NCI-H82 (cell line): ENCODE measurements around the gene ZCCHC10.
"Not testable (repeated sequence)": the region's sequence is repeated elsewhere in the genome, so short reads cannot be mapped to it uniquely, and the experiment has no call there.

Source experiments
- DNase-seq: peaks from one replicate; lab custom pipeline; 2025; lab: John Stamatoyannopoulos, UW

The ZCCHC10 gene

DNA sequence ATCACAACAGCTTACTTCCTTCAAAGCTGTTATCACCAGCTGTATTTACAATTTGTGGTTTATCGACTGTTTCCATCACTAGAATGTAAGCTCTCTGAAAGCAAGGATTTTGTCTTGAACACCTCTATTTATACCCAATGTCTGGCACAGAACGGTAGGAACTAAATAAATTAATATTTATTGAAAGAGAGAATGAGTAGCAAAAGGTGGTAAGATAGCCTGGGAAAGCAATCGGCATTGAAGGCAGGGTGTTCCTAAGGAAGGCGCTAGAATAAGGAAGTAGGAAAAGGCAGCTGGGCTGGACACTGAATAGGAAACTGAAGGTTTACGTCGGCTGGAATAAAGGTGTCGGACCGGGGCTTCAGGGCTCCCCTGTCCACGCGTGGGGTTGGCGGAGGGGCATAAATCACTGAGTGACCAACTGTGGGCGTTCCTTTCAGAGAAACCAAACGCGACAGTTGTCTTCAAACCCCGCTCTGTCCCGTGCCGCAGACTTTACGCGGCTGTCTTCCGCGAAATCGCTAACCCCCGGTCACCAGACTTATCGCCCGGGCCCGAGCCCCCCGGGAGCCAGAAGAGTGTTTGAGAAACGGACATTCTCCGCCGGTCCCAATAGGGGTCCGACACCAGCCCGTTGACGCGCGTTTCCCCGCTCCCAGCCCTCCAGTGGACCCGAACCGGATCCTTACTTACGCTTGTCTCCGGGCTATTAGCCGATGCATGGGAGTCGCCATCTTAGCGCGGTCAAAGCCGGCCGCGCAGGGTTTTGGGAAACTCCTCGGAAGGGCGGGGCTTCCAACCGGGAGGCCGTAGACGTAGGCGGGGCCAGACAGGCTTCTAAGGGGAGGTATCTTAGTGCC lies at the start of gene ZCCHC10:
TSS of gene ZCCHC10 (minus strand) at position 746 of the 860 bp plus-strand sequence. CDS start at position 734, 12 bp downstream.
- peak; percentile 98 for DNase-seq

DNA sequence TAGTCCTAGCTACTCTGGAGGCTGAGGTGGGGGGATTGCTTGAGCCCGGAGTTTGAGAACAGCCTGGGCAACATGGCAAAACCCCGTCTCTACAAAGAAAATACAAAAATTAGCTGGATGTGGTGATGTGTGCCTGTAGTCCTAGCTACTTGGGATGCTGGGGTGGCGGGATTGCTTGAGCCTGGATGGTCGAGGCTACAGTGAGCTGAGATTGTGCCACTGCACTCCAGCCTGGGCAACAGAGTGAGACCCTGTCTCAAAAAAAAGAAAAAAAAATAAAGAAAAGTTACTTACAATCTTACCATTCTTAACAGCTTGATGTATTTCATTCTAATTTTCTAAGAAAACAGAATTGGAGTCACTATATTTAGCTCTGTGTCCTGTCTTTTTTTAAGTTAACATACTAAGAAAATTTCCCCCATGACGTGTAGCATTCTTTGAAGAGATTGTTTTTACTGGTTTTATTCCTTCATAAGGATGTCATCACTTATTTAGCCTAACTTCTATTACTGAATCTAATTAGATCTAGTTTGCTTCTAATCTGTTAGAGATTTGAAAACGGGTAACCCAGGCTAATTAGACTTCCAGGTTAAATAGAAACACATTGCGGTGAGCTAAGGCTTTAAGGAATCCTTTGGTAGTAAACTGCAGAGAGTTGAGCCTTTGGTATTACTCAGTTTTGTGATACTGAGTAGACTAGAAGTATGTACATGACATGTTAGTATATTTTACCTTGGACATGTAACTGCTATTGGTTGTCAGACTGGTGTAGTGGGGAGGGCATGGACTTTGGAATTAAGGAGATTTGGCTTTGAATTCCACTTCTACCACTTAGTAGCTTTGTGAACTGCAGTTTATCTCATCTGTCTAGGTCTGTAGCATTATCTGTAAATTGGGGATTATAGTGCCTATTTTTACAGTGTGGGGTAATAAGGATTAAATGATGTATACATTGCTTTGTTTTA lies 49.5 kb upstream of the ZCCHC10 start:
- DNase-seq, result peak; percentile 91

DNA sequence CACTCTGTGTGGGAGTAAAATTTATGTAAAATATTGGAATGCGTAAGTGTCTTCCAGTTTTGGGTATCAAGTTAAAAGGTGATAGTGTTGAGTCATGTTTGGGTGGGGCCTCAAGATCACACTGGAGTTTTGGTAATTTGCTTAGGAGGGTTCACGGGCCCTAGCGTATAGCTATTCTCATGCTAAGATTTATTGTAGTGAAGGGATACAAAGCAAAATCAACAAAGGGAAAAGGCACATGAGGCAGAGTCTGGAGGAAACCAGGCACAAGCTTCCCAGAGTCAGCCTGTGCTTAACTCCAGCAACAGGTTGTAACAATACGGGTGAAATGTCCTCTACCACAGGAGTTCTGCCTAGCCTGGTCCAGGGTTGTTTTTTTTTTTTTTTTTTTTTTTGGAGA lies 45.7 kb upstream of the ZCCHC10 start:
- no peak for DNase-seq

DNA sequence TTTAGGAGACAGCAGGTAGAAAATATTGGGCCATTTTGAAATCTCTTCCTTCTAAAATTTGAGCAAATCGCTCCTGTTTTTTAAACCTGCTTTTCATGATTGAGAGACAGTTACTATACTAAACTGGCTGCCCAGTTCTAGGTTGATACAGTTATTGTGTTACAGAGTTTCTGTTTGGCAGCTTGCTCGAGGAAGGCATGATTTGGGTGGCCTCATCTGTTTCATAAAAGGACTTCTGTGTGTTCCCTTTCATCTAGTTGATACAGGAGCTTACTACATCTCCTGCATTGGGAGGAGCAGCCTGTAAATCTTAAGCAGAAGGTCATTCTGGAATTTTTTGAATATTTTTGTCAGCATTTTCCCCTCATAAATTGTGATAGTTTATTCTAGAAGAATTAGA lies 39.7 kb upstream of the ZCCHC10 start:
- DNase-seq, result no peak

DNA sequence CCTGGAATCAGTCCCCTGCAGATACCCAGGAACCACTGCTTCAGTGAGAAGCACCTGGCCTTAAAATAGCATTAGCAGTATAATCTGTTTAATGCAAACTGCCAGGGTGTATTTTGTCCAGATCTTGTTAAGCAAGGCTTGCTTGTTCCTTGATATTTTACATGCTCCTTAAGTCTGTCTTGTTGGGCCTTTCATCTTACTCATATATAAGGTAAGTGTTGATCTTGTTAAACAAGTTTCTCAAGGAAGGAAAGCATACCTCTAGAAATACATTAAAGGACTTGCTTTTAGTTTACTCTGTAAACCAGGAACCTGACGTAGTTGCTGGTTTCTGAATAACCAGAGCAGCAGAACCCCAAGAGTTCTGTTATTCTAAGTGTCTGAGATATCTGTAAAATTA lies 39.1 kb upstream of the ZCCHC10 start:
- peak; percentile 88 for DNase-seq

DNA sequence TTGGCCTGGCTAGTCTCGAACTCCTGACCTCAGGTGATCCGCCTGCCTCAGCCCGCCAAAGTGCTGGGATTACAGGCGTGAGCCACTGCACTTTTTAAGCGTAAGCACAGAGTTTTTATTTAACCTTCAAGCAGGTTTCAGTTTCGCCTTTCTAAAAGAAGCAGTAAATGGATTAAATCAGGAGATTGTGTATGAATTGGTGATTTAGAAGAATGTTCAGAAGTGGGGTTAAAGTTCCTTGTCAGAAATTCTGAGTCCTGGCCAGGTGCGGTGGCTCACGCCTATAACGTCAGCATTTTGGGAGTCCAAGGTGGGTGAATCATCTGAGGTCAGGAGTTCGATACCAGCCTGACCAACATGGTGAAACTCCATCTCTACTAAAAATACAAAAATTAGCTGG lies 37.6 kb upstream of the ZCCHC10 start:
- no peak for DNase-seq

DNA sequence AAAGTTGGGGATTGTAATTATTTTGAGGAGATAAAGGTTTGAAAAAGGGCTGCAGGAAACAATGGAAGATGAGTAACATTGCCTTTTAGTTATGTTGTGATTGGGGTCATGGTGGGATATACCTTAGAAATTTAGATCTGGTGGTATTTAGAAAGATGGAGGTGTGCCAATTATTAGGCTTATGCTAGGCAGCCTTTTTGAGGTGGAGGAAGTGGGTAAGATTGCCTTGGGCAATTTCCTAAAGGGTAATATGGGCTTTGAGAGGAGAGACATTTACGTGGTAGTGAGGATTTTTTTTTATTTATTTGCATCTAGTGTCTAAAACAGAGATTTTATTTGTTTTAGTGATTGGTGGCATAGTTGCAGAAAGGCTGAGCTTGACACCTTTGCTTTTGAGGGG lies 35.9 kb upstream of the ZCCHC10 start:
- DNase-seq, result no peak

DNA sequence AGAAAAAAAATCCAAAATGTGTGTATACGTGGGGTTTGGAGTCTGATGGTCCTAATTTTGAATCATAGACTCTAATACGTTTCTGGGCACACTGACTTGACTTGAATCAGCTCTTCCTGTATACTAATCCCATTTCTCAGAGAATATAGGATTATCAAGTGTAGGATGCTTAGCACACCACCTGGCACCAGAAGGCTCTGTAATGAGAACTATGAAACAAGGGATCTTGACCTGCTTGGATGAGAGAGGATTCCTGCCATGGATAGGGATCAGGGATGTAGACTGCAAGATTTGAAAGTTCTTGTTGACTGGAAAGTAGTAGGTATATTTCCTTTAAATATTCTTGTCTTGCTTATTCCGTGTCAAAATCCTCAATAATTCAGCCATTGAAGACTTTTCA lies 33.3 kb upstream of the ZCCHC10 start:
- peak; percentile 97 for DNase-seq

DNA sequence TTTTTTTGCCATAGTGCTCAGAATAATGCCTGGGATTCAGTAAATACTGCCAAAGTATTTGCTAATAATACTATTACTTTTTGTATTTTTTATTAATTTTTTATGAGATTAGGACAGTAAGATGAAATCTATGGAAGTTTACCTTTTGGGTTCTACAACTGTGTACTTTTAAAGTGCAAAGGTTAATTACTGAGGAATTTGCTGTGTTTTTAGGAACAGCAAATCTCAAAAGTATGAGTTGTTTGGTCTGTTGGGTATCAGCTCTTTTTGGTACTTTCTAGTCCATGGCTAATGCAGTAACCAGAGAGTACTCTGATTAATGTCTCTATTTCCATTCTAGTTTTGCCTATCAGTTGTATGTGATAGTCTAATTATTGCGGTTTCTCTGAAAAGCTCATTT lies 30.5 kb upstream of the ZCCHC10 start:
- DNase-seq, result no peak

DNA sequence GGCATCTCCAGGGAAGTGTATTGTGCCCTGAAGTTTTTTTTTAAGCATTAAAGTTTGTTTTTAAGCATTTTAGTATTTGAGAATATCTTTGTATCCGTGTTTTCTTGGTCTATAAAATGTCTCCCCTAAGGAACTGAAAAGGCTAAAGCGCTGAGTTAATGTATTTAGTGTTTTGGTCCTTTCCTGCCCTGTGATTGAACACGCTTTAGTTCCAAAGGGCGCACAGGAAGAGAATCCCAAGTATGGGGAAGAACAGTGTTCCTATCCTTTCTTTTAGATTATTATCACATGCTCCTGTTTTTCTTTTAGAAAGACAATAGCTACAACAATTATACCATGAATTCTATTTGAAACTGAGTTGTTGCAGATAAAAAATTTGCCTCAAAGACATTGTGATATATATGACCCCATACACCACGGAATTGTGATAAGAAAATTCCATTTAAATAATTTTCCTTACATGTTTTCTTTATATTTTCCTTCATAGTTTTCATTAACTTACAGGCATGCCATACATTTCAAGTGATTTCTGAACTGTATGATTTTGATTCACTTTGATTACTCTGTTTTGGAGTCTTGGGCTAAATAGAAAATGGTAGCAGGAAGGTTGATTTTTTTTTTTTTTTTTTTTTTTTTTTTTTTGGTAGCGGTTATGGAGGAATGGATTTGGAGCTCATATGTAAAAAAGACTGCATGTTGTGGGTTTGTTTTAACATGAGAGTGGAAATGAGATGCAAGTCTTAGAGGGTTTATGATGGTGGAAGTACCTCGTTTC lies 28.5 kb upstream of the ZCCHC10 start:
- DNase-seq, result no peak

DNA sequence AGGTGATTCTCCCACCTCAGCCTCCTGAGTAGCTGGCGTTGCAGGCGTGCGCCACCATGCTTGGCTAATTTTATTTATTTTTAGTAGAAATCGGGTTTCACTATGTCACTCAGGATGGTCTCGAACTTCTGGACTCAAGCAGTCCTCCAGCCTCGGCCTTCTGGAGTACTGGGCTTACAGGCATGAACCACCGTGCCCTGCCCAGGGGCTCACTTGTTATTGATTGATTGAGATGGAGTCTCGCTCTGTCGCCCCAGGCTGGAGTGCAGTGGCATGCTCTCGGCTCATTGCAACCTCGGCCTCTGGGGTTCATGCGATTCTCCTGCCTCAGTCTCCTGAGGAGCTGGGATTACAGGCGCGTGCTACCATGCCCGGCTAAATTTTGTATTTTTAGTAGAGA lies 27.1 kb upstream of the ZCCHC10 start:
- no peak for DNase-seq

DNA sequence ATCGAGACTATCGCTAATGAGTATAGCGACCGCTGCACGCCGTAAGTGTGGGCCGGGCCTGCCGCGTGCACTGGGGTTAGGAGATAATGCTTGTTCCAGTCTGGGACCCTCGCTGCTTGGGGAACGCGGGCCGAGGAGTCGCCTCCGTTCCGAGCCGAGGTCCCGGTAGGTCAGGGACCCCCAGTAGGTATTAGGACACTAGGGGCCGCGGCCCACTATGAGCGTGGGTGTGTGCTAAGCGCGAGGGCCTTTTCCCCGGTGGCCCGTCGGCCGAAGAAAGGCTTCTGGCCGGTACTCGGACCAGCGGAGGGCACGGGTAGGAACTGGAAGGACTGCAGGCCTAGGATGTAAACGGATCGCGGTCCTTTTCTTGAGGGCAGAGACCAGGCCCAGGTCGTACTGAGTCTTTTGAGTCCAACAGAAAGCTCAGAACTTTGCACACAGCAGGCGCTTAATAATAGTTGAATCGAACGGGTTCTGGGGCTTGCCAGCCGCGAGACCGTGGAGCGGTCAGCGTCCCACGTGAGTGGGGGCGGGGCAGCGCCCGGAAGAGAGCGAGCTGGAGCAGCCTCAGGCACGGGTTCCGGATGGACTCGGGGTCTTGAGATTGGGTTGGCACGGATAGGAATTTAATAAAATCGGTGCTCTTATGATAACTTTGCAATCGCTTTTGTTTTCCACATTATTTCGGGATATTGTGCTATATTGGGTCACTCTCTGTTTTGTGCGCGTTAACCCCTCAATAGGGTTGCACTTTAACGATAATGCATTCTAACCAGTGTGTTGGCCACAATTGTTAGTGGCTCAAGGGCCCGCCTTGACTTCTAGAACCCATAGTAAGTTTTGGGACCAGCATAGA lies 26.2 kb upstream of the ZCCHC10 start:
- DNase-seq, result peak; percentile 70

DNA sequence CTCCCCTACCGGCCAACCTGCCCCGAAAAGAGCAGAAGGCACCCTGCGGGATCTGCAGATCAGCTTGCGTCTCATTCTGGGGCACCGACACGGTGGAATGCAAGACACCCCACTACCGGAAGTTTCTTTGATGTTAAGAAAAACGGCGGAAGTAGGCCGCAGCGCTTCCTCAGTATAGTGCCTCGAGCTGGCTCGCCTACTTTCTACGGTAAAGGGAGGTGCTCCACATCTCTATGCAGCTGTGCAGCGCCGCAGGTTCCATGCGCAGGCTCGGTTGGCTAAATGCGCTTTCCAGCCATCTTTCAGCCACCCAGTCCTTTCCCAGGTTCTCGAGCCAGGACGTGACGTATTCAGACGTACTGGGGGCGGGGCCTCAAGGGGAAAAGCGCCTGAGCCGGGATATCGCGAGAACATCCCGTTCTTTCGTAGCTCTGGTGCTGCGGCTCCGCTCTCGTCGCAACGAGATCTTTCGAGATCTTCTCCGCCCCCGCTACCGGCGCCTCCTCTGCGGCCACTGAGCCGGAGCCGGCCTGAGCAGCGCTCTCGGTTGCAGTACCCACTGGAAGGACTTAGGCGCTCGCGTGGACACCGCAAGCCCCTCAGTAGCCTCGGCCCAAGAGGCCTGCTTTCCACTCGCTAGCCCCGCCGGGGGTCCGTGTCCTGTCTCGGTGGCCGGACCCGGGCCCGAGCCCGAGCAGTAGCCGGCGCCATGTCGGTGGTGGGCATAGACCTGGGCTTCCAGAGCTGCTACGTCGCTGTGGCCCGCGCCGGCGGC lies 25.4 kb upstream of the ZCCHC10 start, which contains the start of gene HSPA4:
TSS of gene HSPA4 (plus strand) at position 472 of the 775 bp plus-strand sequence. CDS start at position 710, 238 bp downstream.
- peak; percentile 98 for DNase-seq

DNA sequence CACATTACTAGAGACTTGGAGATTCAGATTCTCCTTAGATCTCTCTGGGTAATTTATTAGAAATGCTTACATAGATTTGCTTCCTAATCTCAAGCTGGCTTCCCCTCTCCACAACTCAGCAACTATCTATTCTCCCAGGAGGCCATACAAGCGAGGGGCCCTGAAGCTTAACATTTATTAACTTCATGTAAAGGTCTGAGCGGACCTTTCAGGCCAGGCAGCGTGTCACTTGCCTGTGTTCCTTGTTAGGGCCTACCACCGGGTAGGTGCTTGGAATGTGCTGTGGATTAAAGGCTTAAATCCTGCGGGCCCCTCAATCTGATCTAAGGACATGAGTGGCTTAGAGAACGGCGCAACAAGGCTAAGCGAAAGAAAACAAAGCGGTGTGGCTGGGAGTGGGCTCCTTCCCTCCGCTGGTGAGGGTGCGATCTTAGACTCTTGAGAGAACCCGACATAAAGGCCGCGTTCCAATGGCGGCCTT lies 24.8 kb upstream of the ZCCHC10 start:
- peak; percentile 95 for DNase-seq

DNA sequence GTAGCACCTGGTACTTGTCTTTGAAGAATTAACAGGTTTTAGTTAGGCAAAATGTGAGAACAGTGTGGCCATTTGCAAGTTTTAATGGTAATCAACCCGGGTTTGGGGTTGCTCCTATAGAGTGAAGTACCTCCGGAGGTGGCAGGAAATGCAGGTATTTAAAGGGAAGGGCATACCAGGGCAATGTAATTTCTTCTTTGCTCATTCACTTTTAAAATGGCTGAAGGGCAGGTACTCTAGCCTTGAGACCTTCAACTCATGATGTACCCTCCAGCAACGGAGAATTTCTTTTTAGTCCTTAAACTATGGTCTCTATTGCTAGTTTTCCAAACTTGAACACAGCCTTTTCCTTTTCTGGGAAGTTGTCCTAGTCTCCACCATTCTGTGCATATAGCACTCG lies 24.2 kb upstream of the ZCCHC10 start:
- DNase-seq, result peak; percentile 20

DNA sequence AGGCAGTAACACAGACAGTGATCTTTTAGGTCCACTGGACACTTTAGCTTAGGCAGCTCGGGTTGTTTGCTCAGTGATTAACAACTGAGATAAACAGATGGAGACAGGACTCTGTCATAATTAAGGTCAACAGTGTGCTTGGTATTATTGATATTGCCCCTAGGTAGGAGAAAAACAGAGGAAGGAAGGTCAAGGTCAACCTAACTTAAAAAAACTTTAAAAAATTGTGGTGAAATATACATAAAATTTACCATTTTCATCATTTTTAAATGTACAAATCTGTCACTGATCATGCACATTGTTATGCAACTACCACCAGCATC lies 23.3 kb upstream of the ZCCHC10 start:
- DNase-seq, result peak; percentile 77

DNA sequence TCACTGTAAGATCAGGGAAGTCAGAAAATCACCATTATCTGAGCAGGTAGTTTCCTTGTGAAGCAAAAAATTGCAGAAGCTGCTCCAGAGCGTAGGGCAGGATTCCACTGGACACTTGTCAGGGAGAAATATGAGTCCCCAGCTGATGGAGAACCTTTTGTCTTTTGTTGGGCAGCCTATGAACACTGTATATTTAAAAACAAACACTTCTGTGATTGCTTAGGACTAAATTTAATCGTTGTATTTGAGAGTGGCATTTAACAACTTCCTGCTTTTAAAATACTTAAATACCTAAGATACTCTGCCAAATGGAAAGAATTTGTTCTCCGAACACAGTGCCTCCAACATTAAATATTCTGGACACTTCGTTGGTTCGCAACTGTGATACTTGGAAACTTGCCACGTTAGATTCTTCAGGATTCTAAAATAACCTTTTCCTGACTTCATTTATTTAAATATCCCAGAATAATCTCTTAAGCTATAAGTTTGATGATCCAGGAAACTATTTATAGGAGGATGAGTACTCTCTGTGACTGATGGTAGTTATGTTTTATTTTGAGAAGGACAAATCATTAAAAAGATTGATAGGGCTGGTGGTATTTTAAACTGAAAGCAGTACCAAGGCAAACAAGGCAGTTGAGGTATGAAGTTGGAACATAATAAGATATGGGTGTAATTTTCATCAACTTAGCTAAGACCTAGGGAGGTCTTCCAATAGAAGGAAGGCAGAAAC lies 22.8 kb upstream of the ZCCHC10 start:
- no peak for DNase-seq

DNA sequence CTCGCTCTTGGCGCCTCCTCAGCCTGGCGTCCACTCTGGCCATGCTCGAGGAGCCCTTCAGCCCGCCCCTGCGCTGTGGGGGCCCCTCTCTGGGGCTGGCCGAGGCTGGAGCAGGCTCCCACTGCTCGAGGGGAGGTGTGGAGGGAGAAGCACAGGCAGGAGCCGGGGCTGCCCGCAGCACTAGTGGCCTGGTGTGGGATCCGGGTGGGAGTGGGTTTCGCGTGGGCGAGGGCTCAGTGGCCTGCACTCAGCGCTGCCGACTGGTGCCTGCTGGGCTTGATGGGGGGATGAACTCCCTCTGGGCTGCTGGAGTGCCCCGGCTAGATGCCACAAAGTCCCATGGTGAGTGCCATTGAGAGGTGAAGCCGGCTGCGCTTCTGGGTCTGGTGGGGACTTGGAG lies 21.1 kb upstream of the ZCCHC10 start:
- DNase-seq, result no peak

DNA sequence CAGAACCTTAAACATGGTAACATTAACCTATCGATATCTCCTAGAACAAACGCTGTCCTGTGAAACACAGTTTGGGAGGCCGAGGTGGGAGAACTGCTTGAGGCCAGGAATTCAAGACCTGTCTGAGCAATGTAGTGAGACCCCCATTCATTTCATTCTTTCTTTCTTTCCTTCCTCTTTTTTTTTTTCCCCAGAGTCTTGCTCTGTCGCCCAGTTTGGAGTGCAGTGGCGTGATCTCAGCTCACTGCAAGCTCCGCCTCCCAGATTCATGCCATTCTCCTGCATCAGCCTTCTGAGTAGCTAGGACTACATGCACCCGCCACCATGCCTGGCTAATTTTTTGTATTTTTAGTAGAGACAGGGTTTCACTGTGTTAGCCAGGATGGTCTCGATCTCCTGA lies 20.2 kb upstream of the ZCCHC10 start:
- not testable (repeated sequence) for DNase-seq
